T-helper 2 cell (primary cell): ENCODE measurements around the gene PRDM15.
A peak's percentile ranks its signal among the peaks of the same experiment; 100 is the strongest.
"Not testable (repeated sequence)": the region's sequence is repeated elsewhere in the genome, so short reads cannot be mapped to it uniquely, and the experiment has no call there.

Source experiments
- DNase-seq, 5 experiments: peaks; one replicate each; pipeline versions ENCODE4 v3.0.0 to v3.0.0-alpha.2; 2012 to 2022

The PRDM15 gene

GRCh38 chr21:41802684-41803083 is 76.5 kb downstream of the PRDM15 start:
- DNase-seq = no peak

DNA sequence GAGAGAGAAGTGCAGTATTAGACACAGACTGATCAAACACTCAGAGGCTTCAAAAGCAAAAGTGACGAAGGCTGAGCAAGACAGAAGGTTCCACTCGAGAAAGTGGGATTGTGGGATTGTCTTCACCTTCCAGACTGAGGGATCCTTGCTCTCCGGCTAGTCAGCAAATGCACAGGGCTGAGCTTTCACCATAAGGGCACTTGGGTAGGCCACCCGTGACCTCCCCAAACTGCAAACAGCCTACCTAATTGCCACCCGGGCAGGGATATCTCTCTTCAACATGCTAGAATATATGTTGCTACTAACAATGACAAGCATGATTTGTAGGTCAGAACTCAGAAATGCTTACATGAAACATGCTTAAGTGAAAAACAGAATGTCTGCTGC is 77.0 kb downstream of the PRDM15 start:
- no peak for DNase-seq

DNA sequence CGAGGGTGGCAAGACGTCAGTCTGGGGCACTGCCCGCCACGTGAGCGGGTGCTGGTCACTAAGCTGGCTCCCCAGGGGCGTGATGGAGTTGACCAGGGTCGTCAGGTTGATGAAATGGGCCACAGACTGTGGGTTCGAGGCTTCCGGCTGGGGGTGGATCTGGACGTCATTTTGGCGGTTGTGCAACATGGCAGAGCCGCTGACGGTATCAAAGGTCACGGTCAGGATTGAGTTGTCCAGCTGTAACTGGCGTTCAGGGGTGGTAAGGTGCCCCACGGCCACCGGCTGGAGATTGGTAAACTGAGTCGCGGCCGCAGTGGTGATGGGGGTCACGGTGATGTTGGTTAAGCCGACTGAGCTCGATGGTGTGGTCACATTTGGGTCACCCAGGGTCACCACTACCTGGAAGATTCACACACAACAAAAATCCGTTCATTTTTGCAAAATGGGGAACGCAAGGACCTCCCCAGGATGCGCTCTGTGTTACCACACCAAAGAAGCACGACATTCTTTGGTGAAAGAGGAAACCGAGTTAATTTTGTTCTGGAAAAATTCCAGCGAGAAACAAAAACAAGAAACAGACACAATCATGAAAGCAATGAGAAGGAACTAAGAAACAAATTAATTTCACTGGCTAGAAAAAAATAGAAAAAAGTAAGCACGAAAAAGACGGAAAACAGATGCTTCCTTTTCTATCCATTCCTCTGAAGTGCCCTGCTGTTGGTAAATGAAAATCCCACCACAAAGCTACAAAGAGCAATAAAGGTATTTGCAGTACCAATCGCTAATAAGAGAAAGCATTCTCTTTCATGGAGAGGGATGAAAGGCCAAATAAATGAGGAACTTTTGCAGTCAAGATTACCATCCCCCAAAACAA is 77.6 kb downstream of the PRDM15 start:
- DNase-seq = no peak

DNA sequence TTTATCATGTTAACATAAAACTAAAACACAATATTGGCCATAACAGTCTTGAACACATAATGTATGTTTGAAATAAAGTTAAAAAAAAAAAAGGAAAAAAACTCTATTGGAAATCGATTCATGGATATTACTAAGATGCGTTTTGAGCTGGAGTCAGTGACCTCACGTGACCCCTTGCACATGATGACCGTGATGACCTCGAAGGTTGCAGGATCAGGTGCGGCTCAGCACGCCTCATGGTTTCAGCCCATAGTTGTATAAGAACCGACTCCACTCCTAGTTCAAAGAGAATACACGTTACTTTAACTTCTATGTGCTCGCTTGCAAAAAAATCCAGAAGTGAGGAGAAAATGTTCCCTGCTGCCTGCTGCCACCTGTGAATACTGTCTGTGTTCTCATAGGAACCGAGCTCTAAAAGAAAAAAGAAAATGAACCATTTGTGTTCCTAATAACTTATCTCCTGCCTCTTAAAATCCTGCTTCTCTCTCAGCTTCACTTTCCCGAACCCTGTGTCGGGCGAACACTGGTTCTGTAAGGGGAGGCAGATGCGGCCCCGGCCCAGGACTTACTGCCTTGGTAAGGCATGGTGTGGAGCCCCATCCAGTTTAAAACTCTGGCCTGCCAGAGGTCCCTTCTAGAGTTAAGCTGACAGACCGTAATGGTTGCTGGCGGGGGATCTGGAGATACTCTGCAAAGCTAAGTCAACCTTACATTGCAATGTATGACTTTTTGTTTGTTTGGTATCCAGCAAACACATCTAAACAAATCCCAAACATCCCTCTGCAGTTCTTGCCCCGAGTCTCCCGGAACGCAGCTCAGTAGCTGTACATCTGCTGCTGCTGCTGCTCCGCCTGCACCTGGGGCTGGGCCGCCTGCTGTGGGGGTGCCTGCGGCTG is 78.5 kb downstream of the PRDM15 start:
- DNase-seq = no peak

- no peak for DNase-seq
Observed at GRCh38 chr21:41799763-41800162, 79.4 kb downstream of the PRDM15 start.

GRCh38 chr21:41798326-41798725 is 80.8 kb downstream of the PRDM15 start:
- no peak for DNase-seq

- no peak for DNase-seq
Observed at GRCh38 chr21:41796476-41797080, 82.6 kb downstream of the PRDM15 start.

GRCh38 chr21:41795726-41796125 is 83.4 kb downstream of the PRDM15 start:
- no peak for DNase-seq

- DNase-seq = no peak
Observed at GRCh38 chr21:41794600-41794999, 84.5 kb downstream of the PRDM15 start.

GRCh38 chr21:41792711-41793110 is 86.4 kb downstream of the PRDM15 start:
- no peak for DNase-seq

- no peak for DNase-seq
Observed at GRCh38 chr21:41786509-41786987, 92.6 kb downstream of the PRDM15 start.

- DNase-seq = not testable (repeated sequence)
Observed at GRCh38 chr21:41785262-41785661, 93.9 kb downstream of the PRDM15 start.

DNA sequence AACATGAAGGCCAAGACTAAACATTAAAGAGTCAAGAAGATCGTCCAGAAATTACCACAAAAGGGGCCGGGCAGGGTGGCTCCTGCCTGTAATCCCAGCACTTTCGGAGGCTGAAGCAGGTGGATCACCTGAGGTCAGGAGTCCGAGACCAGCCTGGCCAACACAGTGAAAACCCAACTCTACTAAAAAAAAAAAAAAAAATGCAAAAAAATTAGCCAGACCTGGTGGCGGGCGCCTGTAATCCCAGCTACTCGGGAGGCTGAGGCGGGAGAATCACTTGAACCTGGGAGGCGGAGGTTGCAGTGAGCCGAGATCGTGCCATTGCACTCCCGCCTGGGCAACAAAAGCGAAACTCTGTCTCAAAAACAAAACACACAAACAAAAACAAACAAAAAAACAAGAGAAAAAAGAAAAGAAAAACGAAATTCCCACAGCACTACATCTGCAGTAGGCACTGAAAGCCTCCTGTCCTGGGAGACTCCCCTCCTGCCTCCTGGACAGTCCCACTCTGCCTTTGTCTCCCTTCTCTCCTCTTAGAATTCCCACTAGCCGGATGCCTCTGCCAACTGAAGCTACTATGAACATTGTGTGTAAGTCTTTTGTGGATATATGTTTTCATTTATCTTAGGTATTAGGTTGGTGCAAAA is 94.6 kb downstream of the PRDM15 start:
- no peak for DNase-seq

GRCh38 chr21:41783476-41784180 is 95.5 kb downstream of the PRDM15 start:
- DNase-seq = peak in 1 of 5 experiments; percentile 70

DNA sequence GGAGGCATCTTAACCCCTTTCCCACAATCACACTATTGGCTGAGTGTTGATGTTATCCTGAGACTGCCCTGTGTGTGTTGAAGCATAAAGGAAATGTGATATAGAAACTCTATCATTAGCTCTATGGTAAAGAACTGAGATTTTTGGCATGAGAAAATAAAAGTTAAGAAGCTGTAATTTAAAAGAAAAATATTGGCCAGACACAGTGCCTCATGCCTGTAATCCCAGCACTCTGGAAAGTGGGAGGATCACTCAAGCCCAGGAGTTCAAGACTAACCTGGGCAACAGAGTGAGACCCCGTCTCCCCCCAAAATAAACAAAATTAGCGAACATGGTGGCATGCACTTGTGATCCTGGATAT is 98.1 kb downstream of the PRDM15 start:
- DNase-seq = no peak

DNA sequence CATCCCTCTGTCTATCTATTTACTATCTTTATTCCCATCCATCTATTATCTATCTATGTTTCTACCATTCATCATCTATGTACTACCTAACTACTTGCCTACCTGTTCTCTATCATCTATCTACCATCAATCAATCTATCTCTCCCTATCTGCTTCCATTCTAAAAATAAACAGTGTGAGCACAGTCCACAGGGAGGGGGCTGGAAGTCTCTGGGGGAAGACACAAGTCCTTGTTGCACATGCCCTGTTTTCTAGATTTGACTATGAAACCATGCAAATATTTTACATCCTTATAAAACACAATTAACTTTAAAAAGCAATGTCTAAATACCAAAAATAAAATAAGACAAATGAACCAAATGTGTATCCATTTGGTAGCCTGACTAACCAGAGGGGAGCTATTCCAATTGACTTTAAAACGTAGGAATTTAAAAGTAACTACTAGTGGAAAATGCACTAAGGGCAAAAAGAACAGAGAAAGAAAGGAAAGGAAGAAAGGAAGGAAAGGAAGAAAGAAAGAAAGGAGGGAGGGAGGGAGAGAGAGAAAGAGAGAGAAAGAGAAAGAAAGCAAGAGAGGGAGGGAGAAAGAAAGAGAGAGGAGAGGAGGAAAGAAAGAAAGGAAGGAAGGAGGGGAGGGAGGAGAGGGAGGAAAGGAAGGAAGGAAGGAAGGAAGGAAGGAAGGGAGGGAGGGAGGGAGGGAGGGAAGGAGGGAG is 98.7 kb downstream of the PRDM15 start:
- no peak for DNase-seq

GRCh38 chr21:41779659-41780058 is 99.5 kb downstream of the PRDM15 start:
- DNase-seq = no peak

DNA sequence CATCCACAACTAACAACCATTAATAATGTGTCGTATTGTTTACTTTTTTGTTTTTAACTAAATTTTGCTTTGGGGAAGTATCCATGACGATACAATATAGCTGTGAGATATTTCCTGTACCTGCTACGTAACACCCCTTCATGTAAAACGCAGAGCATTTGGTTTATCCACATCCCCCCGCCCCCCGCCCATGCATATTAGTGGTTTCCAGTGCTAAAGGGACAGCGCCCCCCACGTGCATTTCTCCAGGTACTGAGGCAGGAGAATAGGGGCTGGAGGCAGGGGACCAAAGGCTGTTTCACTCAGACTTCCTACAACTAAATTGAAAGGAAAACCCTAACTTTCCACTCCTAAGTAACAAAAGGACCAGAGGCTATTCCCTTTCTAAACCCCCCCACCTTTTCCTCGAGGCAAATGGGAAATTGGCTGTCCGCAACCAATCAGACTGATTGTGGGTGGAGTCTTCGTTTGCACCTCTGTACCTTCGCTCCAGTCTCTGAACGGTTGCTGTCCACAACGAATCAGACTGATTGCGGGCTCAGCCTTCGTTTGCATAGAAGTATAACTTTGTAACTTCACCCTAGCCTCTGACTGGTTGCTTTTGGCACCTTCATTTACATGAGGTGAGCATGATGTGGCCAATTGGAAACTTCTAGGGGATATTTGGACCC is 100.1 kb downstream of the PRDM15 start:
- DNase-seq = no peak

- no peak for DNase-seq
Observed at GRCh38 chr21:41777951-41778815, 101.0 kb downstream of the PRDM15 start.

GRCh38 chr21:41776778-41777177 is 102.4 kb downstream of the PRDM15 start:
- no peak for DNase-seq
